ENCODE data around the gene BCAP31. TPM values are rescaled to one million over a fixed set of nuclear protein-coding genes. Genes with fewer than 3 reads are reported as not detected.
"Not testable (repeated sequence)": the region's sequence is repeated elsewhere in the genome, so short reads cannot be mapped to it uniquely, and the experiment has no call there.

The BCAP31 gene
- total RNA-seq, 1 donor = 60.6 TPM

GRCh38 chrX:153688911-153689590, 35.1 kb downstream of the BCAP31 start:
- Histone ChIP-seq H3K9me3 (ENCODE audit: low read depth, low read length) (no peaks in the 10 kb centered on the region), H3K4me1 (ENCODE audit: insufficient read depth, low read length) (no peaks in the 10 kb centered on the region), H3K27me3 (ENCODE audit: insufficient read depth, low read length) (no peaks in the 10 kb centered on the region), H3K4me3 (ENCODE audit: low read length) (no peak overlapping the region)

- Histone ChIP-seq H3K27me3 (ENCODE audit: insufficient read depth, low read length) (no peaks in the 10 kb centered on the region), H3K9me3 (ENCODE audit: low read depth, low read length) (no peaks in the 10 kb centered on the region), H3K4me1 (ENCODE audit: insufficient read depth, low read length) (no peaks in the 10 kb centered on the region), H3K4me3 (ENCODE audit: low read length) (no peak overlapping the region)
Observed at GRCh38 chrX:153688506-153688905, 35.7 kb downstream of the BCAP31 start.

GRCh38 chrX:153688071-153688470, 36.1 kb downstream of the BCAP31 start:
- H3K4me3 ChIP-seq (ENCODE audit: low read length) = no peak overlapping the region
- H3K27me3 ChIP-seq (ENCODE audit: insufficient read depth, low read length) = no peaks in the 10 kb centered on the region
- H3K4me1 ChIP-seq (ENCODE audit: insufficient read depth, low read length) = no peaks in the 10 kb centered on the region
- H3K9me3 ChIP-seq (ENCODE audit: low read depth, low read length) = no peaks in the 10 kb centered on the region

GRCh38 chrX:153687121-153688039, 36.8 kb downstream of the BCAP31 start, which contains the start of gene SLC6A8:
TSS of gene SLC6A8 (plus strand) at chrX:153687926. CDS start at chrX:153688575, 649 bp downstream.
- H3K4me3 ChIP-seq (ENCODE audit: low read length) = no peak within 1 kb of the TSS
- no peaks in the 10 kb centered on the region for H3K4me1 ChIP-seq (ENCODE audit: insufficient read depth, low read length)
- no peaks in the 10 kb centered on the region for H3K27me3 ChIP-seq (ENCODE audit: insufficient read depth, low read length)
- no peaks in the 10 kb centered on the region for H3K9me3 ChIP-seq (ENCODE audit: low read depth, low read length)

- no peak overlapping the region for H3K4me3 ChIP-seq (ENCODE audit: low read length)
- no peaks in the 10 kb centered on the region for H3K27me3 ChIP-seq (ENCODE audit: insufficient read depth, low read length)
- no peaks in the 10 kb centered on the region for H3K4me1 ChIP-seq (ENCODE audit: insufficient read depth, low read length)
- H3K9me3 ChIP-seq (ENCODE audit: low read depth, low read length) = no peaks in the 10 kb centered on the region
Observed at GRCh38 chrX:153686711-153687110, 37.5 kb downstream of the BCAP31 start.

- Histone ChIP-seq H3K4me3 (ENCODE audit: low read length) (no peak overlapping the region), H3K27me3 (ENCODE audit: insufficient read depth, low read length) (no peaks in the 10 kb centered on the region), H3K4me1 (ENCODE audit: insufficient read depth, low read length) (no peaks in the 10 kb centered on the region), H3K9me3 (ENCODE audit: low read depth, low read length) (no peaks in the 10 kb centered on the region)
Observed at GRCh38 chrX:153685751-153686696, 38.2 kb downstream of the BCAP31 start.

- no peaks in the 10 kb centered on the region for H3K27me3 ChIP-seq (ENCODE audit: insufficient read depth, low read length)
- no peak overlapping the region for H3K4me3 ChIP-seq (ENCODE audit: low read length)
Observed at GRCh38 chrX:153685156-153685536, 39.0 kb downstream of the BCAP31 start.

GRCh38 chrX:153684467-153685155, 39.6 kb downstream of the BCAP31 start:
- Histone ChIP-seq H3K4me3 (ENCODE audit: low read length) (no peak overlapping the region), H3K4me1 (ENCODE audit: insufficient read depth, low read length) (no peaks in the 10 kb centered on the region), H3K9me3 (ENCODE audit: low read depth, low read length) (no peaks in the 10 kb centered on the region), H3K27me3 (ENCODE audit: insufficient read depth, low read length) (no peaks in the 10 kb centered on the region)

More at GRCh38 chrX:153685156-153685536, 39.0 kb downstream of the BCAP31 start:
- no peaks in the 10 kb centered on the region for H3K4me1 ChIP-seq (ENCODE audit: insufficient read depth, low read length)
- no peaks in the 10 kb centered on the region for H3K9me3 ChIP-seq (ENCODE audit: low read depth, low read length)

GRCh38 chrX:153683486-153683885, 40.7 kb downstream of the BCAP31 start:
- not testable (repeated sequence) for H3K27me3 ChIP-seq (ENCODE audit: insufficient read depth, low read length); H3K4me1 ChIP-seq (ENCODE audit: insufficient read depth, low read length); H3K4me3 ChIP-seq (ENCODE audit: low read length); H3K9me3 ChIP-seq (ENCODE audit: low read depth, low read length)

GRCh38 chrX:153681175-153681574, 43.0 kb downstream of the BCAP31 start:
- H3K9me3 ChIP-seq (ENCODE audit: low read depth, low read length) = no peaks in the 10 kb centered on the region
- no peaks in the 10 kb centered on the region for H3K4me1 ChIP-seq (ENCODE audit: insufficient read depth, low read length)
- no peaks in the 10 kb centered on the region for H3K27me3 ChIP-seq (ENCODE audit: insufficient read depth, low read length)
- no peak overlapping the region for H3K4me3 ChIP-seq (ENCODE audit: low read length)

GRCh38 chrX:153674219-153674851, 49.9 kb downstream of the BCAP31 start:
- Histone ChIP-seq H3K4me3 (ENCODE audit: low read length) (no peak overlapping the region), H3K4me1 (ENCODE audit: insufficient read depth, low read length) (no peaks in the 10 kb centered on the region), H3K9me3 (ENCODE audit: low read depth, low read length) (no peaks in the 10 kb centered on the region), H3K27me3 (ENCODE audit: insufficient read depth, low read length) (peaks cover 4% of the 10 kb centered on the region)

- no peaks in the 10 kb centered on the region for H3K4me1 ChIP-seq (ENCODE audit: insufficient read depth, low read length)
- no peaks in the 10 kb centered on the region for H3K9me3 ChIP-seq (ENCODE audit: low read depth, low read length)
- H3K4me3 ChIP-seq (ENCODE audit: low read length) = no peak within 1 kb of the TSS
- H3K27me3 ChIP-seq (ENCODE audit: insufficient read depth, low read length) = peaks cover 4% of the 10 kb centered on the region
Observed at GRCh38 chrX:153673428-153674218, 50.6 kb downstream of the BCAP31 start, which contains the start of gene PNCK. TSS of gene PNCK (minus strand) at chrX:153673813. CDS start at chrX:153673076, 737 bp downstream.
